Smooth muscle cell (in vitro differentiated cells): Measurements from ENCODE around the gene RRP36. TPM values are rescaled to one million over a fixed set of nuclear protein-coding genes. Genes with fewer than 3 reads are reported as not detected.

ENCODE experiments used
- DNase-seq: peaks from one replicate; lab custom pipeline; 2025; ENCODE audit not compliant: unreplicated experiment; lab: John Stamatoyannopoulos, UW
- H2AFZ ChIP-seq: fragments of 200-600 bp; sonication (generic); 2 replicates; pipeline ENCODE4 v1.6.0; 2016; ENCODE audit warnings: antibody characterized with exemption, low read depth, mild to moderate bottlenecking
- H3F3A ChIP-seq: fragments of 200-600 bp; sonication (generic); 2 replicates; pipeline ENCODE4 v1.6.0; 2017; ENCODE audit warnings: antibody characterized with exemption, low read depth
- H3K27ac ChIP-seq: fragments of 200-600 bp; sonication (generic); 2 replicates; pipeline ENCODE4 v1.5.1; 2016; ENCODE audit warnings: low read depth, mild to moderate bottlenecking
- H3K27me3 ChIP-seq: fragments of 200-600 bp; sonication (generic); 2 replicates; pipeline ENCODE4 v1.6.1; 2016; ENCODE audit warnings: low read depth, mild to moderate bottlenecking
- H3K36me3 ChIP-seq: fragments of 200-600 bp; sonication (generic); 2 replicates; pipeline ENCODE4 v1.5.1; 2016; ENCODE audit warnings: low read depth
- H3K4me1 ChIP-seq: fragments of 200-600 bp; sonication (generic); 2 replicates; pipeline ENCODE4 v1.5.1; 2016; ENCODE audit warnings: low read depth
- H3K4me2 ChIP-seq: fragments of 200-600 bp; sonication (generic); 2 replicates; pipeline ENCODE4 v1.6.0; 2016; ENCODE audit warnings: mild to moderate bottlenecking
- H3K4me3 ChIP-seq: fragments of 200-600 bp; sonication (generic); 2 replicates; pipeline ENCODE4 v1.5.1; 2016; ENCODE audit warnings: mild to moderate bottlenecking
- H3K79me2 ChIP-seq: fragments of 200-600 bp; sonication (generic); 2 replicates; pipeline ENCODE4 v1.6.0; 2016; ENCODE audit warnings: low read depth, mild to moderate bottlenecking
- H3K9ac ChIP-seq: fragments of 200-600 bp; sonication (generic); 2 replicates; pipeline ENCODE4 v1.6.0; 2016; ENCODE audit warnings: low read depth
- H3K9me3 ChIP-seq: fragments of 200-600 bp; sonication (generic); replicated peaks from 2 replicates; pipeline ENCODE4 v1.5.1; 2016; ENCODE audit warnings: low read depth
- H4K20me1 ChIP-seq: fragments of 200-600 bp; sonication (generic); 2 replicates; pipeline ENCODE4 v1.6.0; 2016; ENCODE audit warnings: low read depth
- WGBS: methylation state at CpG from one replicate; pipeline ENCODE4 v1.1.7; 2016; ENCODE audit warnings: low lambda C conversion rate; 5-methylcytosine and 5-hydroxymethylcytosine counted together
- polyA plus RNA-seq: library from polyadenylated mRNA; unstranded; fragments of >200 nt; fragmentation: Nextera tagmentation; extraction: Ambion mirVana; gene quantifications from 2 replicates; pipeline ENCODE4 v1.2.1, GENCODE V29; 2016
- total RNA-seq: library from RNA; depleted of rRNA; stranded (reverse); fragments of >200 nt; gene quantifications from 2 replicates; pipeline ENCODE4 v1.2.3, GENCODE V29; 2014
- TF ChIP-seq, protein P1 (sequence below): fragments of 200-600 bp; sonication (generic); IDR thresholded peaks from 2 replicates; pipeline ENCODE4 v1.5.1; 2017; ENCODE audit warnings: borderline replicate concordance, mild to moderate bottlenecking, antibody characterized with exemption; ENCODE audit not compliant: insufficient read depth, poor library complexity, severe bottlenecking

Gene RRP36
- total and polyA plus RNA-seq, 2 experiments from 2014 or later, result 64.8 to 72.7 TPM

DNA sequence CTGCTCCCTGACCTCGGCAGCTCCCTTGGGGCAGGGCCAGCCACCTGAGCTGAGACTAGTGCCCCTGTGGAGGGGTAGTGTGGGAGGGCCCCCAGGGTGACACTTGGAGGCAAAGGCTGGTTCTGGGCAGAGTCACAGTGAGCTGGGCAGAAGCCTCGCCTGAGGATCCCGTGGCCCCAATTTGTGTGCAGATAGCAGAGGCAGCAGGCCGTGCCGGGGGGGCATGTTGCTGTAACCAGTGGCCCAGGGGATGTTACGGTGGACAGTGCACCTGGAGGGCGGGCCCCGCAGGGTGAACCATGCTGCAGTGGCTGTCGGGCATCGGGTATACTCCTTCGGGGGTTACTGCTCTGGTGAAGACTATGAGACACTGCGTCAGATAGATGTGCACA is 4.5 kb upstream of the RRP36 start:
- Histone ChIP-seq H3K79me2 (peaks cover 54% of the 10 kb centered on the region), H3K9ac (no peak overlapping the region), H3K9me3 (no peaks in the 10 kb centered on the region), H4K20me1 (peaks cover 20% of the 10 kb centered on the region), H3K27me3 (no peaks in the 10 kb centered on the region), H2AFZ (no peak overlapping the region), H3K27ac (no peak overlapping the region), H3K4me1 (peaks cover 13% of the 10 kb centered on the region), H3K4me2 (no peak overlapping the region), H3F3A (peaks cover 27% of the 10 kb centered on the region), H3K4me3 (no peak overlapping the region), H3K36me3 (no peaks in the 10 kb centered on the region)
- DNase-seq, result no peak
- TF ChIP-seq, protein P1, sequence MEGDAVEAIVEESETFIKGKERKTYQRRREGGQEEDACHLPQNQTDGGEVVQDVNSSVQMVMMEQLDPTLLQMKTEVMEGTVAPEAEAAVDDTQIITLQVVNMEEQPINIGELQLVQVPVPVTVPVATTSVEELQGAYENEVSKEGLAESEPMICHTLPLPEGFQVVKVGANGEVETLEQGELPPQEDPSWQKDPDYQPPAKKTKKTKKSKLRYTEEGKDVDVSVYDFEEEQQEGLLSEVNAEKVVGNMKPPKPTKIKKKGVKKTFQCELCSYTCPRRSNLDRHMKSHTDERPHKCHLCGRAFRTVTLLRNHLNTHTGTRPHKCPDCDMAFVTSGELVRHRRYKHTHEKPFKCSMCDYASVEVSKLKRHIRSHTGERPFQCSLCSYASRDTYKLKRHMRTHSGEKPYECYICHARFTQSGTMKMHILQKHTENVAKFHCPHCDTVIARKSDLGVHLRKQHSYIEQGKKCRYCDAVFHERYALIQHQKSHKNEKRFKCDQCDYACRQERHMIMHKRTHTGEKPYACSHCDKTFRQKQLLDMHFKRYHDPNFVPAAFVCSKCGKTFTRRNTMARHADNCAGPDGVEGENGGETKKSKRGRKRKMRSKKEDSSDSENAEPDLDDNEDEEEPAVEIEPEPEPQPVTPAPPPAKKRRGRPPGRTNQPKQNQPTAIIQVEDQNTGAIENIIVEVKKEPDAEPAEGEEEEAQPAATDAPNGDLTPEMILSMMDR, result no peak
- WGBS, result 97% methylated on average over 12 of the region's 12 CpGs

DNA sequence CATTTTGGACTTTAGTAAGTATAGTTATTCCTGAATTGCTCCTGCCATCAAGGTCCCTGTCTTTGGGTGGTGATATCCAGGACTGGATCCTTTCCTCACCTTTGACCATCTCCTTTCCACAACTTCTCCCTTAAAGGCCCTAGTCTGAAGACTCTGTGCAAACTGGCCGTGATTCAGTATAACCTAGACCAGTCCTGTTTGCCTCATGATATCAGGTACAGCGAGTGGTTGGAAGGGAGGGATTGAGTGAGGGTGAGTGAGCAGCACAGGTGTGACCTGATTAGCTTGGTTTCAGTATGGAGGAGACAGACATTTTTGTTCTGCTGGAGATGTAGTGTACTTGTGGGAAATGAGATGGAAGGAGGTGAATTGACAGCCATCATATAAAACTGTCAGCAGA is 2.3 kb upstream of the RRP36 start:
- no peak overlapping the region for H3K27ac ChIP-seq
- H2AFZ ChIP-seq, result no peak overlapping the region
- no peaks in the 10 kb centered on the region for H3K27me3 ChIP-seq
- H3K4me2 ChIP-seq, result no peak overlapping the region
- H3K4me3 ChIP-seq, result no peak overlapping the region
- H3K4me1 ChIP-seq, result peaks cover 16% of the 10 kb centered on the region
- TF ChIP-seq, protein P1, result no peak
- peaks cover 35% of the 10 kb centered on the region for H4K20me1 ChIP-seq
- DNase-seq, result no peak
- WGBS, result 96% methylated on average over 2 of the region's 2 CpGs
- H3K9me3 ChIP-seq, result no peaks in the 10 kb centered on the region
- H3K79me2 ChIP-seq, result peaks cover 61% of the 10 kb centered on the region
- no peak overlapping the region for H3K9ac ChIP-seq
- no peaks in the 10 kb centered on the region for H3K36me3 ChIP-seq
- peaks cover 27% of the 10 kb centered on the region for H3F3A ChIP-seq

DNA sequence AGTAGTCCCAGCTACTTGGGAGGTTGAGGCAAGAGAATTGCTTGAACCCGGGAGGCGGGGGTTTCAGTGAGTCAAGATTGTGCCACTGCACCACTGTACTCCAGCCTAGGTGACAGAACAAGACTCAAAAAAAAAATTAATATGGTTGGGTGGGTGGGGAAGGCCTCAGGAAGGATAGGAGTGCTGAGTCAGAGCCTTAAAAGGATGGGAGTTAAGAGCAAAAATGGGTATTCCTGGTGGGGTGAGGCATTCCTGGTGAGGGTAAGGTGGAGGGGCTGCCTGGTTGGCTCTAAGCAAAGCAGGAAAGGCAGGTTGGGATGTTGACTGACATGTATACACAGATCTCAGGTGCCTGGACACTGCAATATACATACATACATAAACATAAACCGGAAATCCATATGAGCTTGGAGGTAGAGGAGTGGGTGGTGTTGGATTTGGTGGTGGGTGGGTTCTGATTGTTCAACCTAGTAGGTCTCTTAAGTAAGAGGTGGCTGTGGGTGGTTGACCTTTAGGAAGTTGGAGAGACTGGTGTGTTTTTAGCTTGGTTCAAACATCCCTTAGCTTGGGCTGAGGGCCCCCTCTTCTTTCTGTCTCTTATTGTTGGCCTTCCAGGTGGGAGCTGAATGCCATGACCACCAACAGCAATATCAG is 1.2 kb upstream of the RRP36 start:
- H3K9me3 ChIP-seq, result no peaks in the 10 kb centered on the region
- no peak for DNase-seq
- WGBS, result 97% methylated on average over 3 of the region's 3 CpGs
- no peak overlapping the region for H2AFZ ChIP-seq
- no peak overlapping the region for H3K4me3 ChIP-seq
- H3F3A ChIP-seq, result peaks cover 32% of the 10 kb centered on the region
- H3K9ac ChIP-seq, result no peak overlapping the region
- peaks cover 16% of the 10 kb centered on the region for H3K4me1 ChIP-seq
- H3K27ac ChIP-seq, result peak overlapping the region; percentile 86
- H3K4me2 ChIP-seq, result peak overlapping the region; percentile 100
- TF ChIP-seq, protein P1, result no peak
- peaks cover 56% of the 10 kb centered on the region for H3K79me2 ChIP-seq
- no peaks in the 10 kb centered on the region for H3K36me3 ChIP-seq
- peaks cover 43% of the 10 kb centered on the region for H4K20me1 ChIP-seq
- H3K27me3 ChIP-seq, result no peaks in the 10 kb centered on the region

DNA sequence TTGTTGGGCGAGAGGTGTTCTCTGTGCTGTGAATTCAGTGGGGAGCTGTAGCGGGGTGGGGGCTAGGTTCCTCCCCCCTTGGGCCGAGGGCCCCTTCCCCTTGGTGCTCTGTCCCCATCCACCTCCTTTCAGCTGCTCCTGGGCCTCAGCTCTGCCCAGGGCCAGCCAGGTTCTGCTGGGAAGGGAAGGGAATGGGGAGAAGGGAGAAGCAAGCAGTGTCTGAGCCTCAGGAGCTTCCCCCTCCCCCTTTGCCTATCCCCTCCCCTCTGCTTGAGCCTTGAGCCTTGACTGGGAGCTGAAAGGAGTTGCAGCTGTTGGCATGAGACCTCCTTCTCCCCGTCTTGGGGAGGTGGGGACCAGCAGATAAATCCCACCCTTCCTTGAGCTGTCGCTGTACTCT is 576 bp upstream of the RRP36 start:
- Histone ChIP-seq H3K4me1 (peaks cover 16% of the 10 kb centered on the region), H4K20me1 (peaks cover 44% of the 10 kb centered on the region), H3K4me2 (peak overlapping the region; percentile 100), H3K27me3 (no peaks in the 10 kb centered on the region), H3K36me3 (no peaks in the 10 kb centered on the region), H3K4me3 (peak overlapping the region; percentile 100), H2AFZ (peak overlapping the region; percentile 85), H3K9ac (peak overlapping the region; percentile 70), H3F3A (peaks cover 32% of the 10 kb centered on the region), H3K79me2 (peaks cover 49% of the 10 kb centered on the region), H3K9me3 (no peaks in the 10 kb centered on the region), H3K27ac (peak overlapping the region; percentile 86)
- 62% methylated on average over 5 of the region's 5 CpGs for WGBS
- DNase-seq, result no peak
- TF ChIP-seq, protein P1, result no peak
